GM18505 (cell line): ENCODE data around the gene TRMT1.

Experiments used
- ATAC-seq: cut with Tn5 transposase; IDR thresholded peaks from one replicate; pipeline ENCODE4 v1.9.1; 2021; ENCODE audit not compliant: unreplicated experiment
- POLR2A ChIP-seq: IDR thresholded peaks from 4 replicates; pipeline ENCODE4 v1.6.1; 2011; ENCODE audit warnings: borderline replicate concordance; ENCODE audit not compliant: insufficient read depth, insufficient read length; ENCODE audit errors: extremely low read depth

The TRMT1 gene

DNA sequence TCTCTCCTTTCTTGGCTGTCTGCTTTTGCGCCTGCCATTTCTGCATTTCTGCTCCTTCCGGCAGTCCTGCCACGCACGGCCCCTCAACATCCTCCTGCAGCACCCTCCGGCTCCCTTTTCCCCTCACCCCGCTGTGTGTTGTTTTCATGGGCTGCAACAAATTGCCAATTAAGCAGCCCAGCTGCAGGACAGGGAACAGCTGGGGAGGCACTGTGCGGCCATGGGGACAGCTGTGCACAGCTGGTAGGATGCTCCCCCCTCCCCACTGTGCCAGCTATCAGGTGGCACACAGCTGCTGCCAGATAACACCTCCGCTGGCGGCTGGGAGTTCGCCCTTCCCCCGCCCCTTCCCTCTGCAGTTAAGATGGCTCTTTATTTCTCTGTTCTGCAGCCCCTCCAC, 39.3 kb downstream of the TRMT1 start:
- no peak for TF ChIP-seq POLR2A
- no peak for ATAC-seq

DNA sequence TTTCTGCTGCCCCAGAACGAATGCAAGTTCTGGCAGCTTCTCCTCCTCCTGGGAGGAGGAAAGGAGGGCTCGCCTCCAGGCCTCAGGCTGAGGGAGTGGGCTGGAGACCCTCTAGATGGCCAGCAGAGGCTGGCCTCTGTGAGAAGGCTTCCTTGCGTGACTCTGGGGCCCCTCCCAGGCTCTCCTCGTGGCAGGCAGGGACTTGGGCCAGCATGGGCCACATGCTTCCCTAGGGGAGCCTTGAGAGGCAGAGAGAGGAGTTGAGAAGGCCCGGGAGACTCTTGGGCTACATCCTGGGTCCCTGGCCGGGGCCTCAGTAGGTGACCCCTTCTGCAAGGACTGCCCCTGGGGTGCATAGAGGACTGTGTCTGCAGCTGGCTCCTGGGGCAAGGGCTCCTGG, 39.8 kb downstream of the TRMT1 start:
- TF ChIP-seq POLR2A = no peak
- no peak for ATAC-seq

- ATAC-seq = no peak
- TF ChIP-seq POLR2A = no peak
Observed at GRCh38 chr19:13076320-13076719, 40.2 kb downstream of the TRMT1 start.

DNA sequence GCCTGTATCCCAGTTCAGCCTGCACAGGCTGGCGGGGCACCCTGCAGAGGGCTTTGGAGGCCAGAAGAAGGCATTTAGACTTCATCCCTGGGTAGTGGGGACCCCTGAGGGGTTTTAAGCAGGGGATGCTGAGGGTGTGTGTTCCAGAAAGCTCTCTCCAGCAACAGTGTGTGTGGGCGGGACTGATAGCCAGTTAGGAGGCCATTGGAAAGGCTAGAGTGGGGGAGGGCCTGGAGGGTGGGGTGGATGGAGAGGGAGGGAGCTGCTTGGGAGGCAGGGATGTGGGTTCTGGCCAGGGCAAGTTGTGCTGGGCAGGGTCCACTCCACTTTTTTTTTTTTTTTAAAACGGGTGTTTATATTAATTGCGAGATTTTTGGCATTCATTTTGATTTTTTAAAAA, 42.2 kb downstream of the TRMT1 start:
- no peak for TF ChIP-seq POLR2A
- ATAC-seq = no peak

DNA sequence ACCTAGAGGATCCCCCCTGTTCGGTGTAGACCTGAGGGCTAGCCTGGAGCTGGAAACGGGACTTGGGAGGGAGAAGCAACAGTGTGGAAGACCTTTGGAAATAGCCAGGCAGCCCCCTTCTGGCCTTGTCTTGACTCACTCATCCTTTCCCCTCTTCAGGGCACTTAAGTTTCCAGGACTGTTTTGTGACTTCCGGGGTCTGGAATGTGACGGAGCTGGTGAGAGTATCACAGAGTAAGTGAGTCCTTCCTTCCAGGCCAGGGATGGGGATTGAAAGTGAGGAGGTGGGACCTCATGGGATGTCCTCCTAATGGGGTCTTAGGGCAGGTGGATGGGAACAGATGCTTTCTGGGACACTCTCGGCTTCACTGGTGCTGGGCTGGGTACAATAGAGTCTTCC, 43.3 kb downstream of the TRMT1 start:
- no peak for TF ChIP-seq POLR2A
- no peak for ATAC-seq

GRCh38 chr19:13072188-13072908, 44.2 kb downstream of the TRMT1 start:
- ATAC-seq = no peak
- no peak for TF ChIP-seq POLR2A

DNA sequence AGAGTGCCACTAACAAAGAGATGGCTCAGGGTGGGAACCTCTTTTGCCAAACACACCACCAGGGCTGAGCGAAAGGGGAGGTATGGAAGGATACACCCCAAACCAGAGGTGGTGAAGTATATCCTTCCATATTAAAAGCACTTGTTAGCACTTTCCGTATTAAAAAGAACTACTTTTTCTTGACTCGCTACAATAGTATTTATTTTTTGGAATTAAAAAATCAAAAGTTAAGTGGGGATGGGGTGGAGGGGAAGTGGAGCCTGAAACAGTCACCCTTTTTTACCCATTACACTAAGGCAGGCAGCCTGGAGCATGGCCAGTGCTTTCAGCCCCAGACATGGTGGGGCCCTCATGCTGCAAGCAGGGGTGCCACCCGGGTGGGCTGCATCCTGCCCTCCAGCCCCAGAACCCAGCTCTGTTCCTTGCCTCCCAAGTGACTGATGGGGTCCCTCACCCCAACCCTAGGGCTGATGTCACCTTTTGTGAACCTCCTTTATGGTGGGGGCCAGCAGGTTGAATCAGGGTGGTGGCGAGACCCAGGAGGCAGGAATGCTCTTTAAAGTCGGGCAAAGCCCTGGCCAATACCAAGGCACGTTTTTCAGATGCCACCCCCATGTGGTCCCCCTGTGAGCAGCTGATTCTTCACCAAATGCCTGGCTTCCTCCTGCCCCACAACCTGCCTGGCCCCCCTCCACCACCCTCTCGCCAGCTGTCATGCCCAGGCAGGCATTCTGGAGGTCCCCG, 44.9 kb downstream of the TRMT1 start:
- TF ChIP-seq POLR2A = no peak
- ATAC-seq = no peak

GRCh38 chr19:13070425-13071140, 46.0 kb downstream of the TRMT1 start:
- ATAC-seq = no peak
- no peak for TF ChIP-seq POLR2A

DNA sequence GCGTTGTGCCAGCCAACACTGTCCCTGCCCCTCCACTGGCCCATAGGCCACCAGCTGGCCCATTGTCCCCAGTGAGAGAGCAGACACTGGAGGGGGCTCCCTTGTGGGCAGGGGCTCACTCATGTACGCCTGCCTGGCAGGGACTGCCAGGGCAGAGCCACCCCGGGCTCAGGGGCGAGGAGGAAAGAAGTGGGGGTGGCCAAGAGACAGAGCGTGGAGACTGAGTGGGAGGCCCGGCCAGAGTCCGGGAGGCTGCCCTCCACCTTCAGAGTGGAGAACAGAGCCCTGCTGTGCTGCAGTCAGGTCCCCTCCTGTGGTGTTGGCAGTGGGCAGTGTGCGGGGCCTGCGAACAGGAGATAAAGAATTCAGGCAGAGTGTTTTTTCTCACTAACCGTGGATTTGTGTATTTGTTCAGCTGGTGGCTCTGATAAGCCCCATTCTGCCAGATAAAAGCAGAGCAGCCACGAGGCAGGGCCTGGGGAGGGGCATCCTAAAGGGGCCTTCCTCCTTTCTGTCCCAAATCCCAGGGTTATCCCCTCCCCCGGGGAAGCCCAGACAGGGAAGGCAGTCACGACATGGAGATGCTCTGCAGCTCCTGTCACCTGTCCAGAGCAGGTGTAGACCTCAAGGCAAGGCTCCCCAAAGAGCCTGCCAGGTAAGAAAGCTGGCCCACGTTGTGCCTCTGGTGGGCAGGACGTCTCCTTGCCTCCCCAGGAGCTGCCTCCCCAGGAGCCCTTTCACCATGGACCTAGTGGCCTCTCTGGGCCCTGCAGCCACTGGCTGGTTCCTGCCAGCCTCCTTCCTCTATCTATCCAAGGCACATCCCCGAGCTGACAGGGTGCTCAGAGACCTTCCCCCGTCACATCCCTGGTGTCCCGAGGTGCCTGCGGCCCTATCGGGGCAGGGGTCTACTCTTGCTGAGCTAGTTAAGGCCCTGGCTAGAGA, 46.9 kb downstream of the TRMT1 start:
- no peak for TF ChIP-seq POLR2A
- ATAC-seq = no peak

DNA sequence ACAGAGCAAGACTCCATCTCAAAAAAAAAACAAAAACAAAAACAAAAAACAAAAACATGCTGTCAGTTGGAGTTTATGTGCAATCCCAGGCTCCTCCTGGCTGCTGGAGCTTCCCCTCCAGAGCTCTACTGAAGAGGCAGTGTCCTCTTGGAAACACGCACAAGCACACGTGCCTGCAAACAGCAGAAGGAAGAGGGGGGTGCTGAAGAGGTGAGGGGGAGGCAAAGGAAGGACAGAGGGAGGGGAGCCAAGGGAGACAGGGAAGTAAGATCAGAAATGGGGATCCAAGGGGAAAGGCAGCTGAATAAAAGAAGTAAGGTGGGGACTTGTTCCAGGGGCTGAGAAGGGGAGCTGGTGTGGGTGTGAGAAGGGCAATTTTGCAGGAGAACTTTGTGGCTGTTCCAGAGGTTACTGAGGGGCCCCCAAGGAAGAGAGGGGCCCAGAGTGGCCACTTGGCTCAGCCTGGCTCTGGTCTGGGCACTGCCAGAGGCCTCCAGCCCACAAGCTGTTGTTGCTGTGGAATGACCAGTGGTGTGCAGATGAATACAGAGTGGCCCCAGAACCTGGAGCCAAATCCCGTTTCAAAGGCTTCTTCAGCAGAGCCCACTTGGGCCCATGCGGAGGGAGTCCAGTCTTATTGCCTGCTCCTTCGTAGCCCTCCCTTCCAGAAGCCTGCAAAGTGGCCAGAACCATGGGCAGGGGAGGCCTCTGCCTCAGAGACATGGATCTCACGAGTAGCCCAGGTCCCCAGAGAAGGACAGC, 48.3 kb downstream of the TRMT1 start:
- no peak for TF ChIP-seq POLR2A
- no peak for ATAC-seq

DNA sequence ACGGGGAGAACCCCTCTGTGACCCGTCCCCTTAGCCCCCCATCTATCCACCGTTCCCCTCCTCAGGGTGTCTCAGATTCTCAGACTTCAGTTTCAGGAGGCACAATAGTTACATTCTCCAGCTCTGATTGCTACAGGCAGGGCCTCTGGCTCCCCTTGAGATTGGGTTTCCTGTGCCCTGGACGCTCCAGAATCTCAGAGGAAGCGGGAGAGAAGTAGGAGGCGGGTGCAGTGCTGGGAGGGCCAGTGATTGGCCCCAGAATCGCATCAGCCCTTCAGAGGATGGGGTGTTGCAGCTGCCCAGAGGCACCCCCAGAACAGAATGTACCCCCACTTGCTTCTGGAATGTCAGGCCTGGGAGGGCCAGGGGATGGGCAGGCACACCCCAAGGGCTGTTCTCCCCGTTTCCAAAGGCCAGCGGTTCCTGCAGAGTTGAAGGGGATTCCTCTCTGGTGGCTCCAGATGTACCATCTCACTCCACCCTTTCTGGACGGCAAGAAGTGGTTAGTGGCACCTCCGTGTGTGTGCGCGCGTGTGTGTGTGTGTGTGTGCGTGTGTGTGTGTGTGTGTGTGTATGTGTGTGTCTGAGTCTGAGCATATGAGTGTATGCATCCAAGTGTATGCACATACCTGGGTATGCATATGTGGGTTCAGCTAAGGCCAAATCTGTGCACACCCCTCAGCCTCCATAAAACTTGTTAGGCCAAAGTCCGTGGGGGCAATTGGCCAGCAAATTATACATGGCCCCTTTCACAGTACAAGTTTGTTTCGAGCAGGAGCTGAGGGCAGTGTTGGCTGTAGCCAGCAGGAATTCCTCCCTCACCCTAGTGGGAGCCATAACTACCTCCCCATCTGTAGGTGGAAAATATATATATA, 49.4 kb downstream of the TRMT1 start:
- no peak for ATAC-seq
- no peak for TF ChIP-seq POLR2A

- TF ChIP-seq POLR2A = no peak
- no peak for ATAC-seq
Observed at GRCh38 chr19:13066226-13066625, 50.3 kb downstream of the TRMT1 start.

GRCh38 chr19:13064092-13064489, 52.4 kb downstream of the TRMT1 start:
- TF ChIP-seq POLR2A = no peak
- no peak for ATAC-seq
